IMR-90 (cell line): ENCODE measurements around the gene PRAMEF17.
"Not testable (repeated sequence)": the region's sequence is repeated elsewhere in the genome, so short reads cannot be mapped to it uniquely, and the experiment has no call there.

Experiments used
- CEBPB ChIP-seq: IDR thresholded peaks from 2 replicates; pipeline ENCODE4 v1.6.1; 2012; ENCODE audit warnings: low read depth, low read length, improper control_type of control experiment
- MAFK ChIP-seq: IDR thresholded peaks from 2 replicates; pipeline ENCODE4 v1.6.1; 2012; ENCODE audit warnings: low read depth, low read length, improper control_type of control experiment
- RAD21 ChIP-seq: IDR thresholded peaks from 2 replicates; pipeline ENCODE4 v1.6.1; 2012; ENCODE audit warnings: low read length, improper control_type of control experiment
- TF ChIP-seq, protein P1 (sequence below): conservative IDR thresholded peaks from 2 replicates; pipeline ENCODE4 v1.5.1; 2012; ENCODE audit warnings: mild to moderate bottlenecking, low read depth, low read length, improper control_type of control experiment
- TF ChIP-seq, protein P2 (sequence below): fragments of 150-350 bp; IDR thresholded peaks from 2 replicates; pipeline ENCODE4 v1.6.1; 2017; ENCODE audit warnings: mild to moderate bottlenecking, antibody characterized with exemption, low read length, low read depth

DNA sequence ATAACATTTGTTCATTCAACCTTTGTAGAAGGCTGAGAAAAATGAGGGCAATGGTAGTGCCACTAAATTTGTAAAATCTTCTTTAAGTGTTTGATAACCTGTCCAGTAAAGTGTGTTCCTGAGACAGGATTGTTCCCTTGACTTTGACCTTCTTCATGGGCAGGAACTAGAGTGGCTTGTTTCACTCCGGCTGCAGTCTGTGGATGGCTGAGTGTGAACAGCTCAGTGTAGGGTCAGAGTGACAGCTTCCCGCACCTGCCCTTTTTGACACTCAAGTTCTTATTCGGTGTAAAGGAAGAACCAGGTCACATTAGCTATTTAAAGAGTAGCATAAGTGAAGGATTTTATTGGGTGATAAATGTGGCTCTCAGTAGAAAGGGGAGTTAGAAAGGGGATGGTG is 9.1 kb upstream of the PRAMEF17 start:
- TF ChIP-seq, protein P1, sequence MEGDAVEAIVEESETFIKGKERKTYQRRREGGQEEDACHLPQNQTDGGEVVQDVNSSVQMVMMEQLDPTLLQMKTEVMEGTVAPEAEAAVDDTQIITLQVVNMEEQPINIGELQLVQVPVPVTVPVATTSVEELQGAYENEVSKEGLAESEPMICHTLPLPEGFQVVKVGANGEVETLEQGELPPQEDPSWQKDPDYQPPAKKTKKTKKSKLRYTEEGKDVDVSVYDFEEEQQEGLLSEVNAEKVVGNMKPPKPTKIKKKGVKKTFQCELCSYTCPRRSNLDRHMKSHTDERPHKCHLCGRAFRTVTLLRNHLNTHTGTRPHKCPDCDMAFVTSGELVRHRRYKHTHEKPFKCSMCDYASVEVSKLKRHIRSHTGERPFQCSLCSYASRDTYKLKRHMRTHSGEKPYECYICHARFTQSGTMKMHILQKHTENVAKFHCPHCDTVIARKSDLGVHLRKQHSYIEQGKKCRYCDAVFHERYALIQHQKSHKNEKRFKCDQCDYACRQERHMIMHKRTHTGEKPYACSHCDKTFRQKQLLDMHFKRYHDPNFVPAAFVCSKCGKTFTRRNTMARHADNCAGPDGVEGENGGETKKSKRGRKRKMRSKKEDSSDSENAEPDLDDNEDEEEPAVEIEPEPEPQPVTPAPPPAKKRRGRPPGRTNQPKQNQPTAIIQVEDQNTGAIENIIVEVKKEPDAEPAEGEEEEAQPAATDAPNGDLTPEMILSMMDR, result not testable (repeated sequence)
- TF ChIP-seq, protein P2, sequence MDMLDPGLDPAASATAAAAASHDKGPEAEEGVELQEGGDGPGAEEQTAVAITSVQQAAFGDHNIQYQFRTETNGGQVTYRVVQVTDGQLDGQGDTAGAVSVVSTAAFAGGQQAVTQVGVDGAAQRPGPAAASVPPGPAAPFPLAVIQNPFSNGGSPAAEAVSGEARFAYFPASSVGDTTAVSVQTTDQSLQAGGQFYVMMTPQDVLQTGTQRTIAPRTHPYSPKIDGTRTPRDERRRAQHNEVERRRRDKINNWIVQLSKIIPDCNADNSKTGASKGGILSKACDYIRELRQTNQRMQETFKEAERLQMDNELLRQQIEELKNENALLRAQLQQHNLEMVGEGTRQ, result not testable (repeated sequence)
- not testable (repeated sequence) for TF ChIP-seq RAD21, CEBPB, MAFK
